Activated CD8-positive, alpha-beta memory T cell treated with anti-CD3 and anti-CD28 coated beads for 4 hours (primary cell): ENCODE results near the gene TRPV4.

Experiments used
- DNase-seq, 2 donors: peaks; one replicate each; pipeline ENCODE4 v3.0.0-alpha.2; 2020; ENCODE audit warnings: low read depth in 2 of 2

The TRPV4 gene

DNA sequence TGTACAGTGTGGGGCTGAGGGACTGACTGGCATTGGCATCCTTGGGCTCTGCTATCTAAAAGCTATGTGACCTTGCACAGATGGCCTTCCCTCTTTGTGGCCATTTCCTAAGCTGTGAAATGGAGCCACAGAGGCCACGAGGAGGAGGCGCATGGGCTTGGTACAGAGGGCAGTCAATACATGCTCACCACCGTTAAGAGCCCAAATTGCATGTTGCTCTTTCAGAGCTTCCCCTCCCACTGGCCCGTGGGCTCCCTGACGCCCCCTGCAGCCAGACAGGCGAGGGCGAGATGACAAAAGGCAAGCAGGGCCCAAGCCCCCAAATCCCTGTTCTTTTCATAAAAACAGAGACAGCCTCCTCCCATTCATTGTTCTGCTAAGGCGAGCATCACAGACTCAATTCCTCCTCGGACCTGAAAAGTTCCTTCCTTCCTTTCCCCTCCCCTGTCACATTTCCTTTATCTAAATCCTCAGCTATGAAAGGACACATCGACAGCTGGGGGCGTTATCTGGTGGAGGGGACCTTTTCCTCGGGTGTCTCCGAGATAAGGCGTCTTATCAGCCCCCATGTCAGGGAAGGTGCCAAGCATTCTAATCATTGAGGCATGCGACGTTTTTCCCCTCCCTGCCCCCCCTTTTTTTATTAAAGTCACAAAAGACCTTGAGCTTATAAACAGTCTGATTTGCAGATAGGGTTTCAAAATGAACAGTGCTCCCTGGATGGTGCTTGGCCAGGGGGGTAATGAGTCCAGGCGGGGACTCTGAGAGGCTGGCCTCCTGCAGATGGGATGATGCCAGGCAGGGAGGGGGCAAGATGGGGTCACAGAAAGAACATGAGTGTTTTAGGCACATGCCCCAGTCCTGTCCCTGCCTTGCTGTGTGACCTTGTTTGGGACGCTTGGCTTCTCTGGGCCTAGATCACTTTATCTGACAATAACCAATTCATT, 93.2 kb downstream of the TRPV4 start:
- no peak for DNase-seq

DNA sequence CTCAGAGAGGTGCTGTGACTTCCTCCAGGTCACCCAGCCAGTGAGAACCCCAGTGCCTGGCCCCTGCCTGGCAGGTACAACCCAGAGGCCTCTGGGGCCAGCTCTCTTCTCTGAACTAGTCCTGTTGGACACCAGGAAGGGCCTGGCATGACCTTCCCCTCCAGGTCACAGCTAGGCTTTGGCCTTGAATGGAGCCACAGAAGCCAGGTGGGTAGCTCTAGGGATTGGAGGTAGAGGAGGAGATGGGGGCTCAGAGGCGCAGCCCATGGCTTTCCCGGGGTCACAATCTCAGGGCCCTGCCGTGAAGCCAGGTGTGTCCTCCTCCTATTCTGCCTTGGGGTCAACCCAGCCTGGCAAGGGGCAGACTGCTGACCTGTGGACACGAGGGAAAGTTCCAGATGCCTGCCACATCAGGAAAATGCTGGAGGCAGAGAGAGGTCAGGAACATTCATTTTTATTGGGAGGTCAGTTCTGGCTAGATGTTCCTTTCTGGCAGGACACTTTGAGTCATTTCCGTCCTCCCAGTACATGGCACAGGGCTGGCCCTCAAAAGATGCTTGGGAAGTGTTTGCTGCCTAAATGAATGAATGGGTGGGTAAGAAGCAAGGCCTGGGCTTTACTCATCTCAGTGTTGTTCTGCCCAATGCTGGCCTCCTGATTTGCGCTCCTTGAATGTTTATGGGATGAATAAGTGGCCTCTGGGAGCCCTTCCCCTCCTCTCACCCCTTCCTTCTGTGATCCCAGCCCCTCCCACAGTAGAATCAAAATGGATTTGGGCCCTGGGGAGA, 94.1 kb downstream of the TRPV4 start:
- no peak for DNase-seq

DNA sequence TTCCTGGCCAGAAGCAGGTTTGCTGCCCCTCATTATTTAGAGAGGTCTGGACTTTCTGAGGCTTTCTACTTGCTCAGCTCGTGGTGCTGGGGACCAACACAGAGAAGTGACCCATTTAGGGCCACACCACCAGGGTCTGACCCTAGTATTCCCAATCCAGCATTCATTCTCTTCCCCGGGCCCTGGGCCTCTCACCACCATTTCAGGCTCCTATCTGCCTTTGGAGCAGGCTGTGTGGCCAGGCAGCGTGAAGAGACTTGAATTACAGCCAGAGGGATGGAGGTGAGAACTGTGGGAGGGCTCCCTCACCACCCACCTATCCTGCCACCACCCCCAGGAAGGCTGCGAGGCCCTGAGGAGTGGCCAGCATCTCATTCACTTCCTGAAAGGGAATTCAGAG, 95.0 kb downstream of the TRPV4 start:
- DNase-seq, result no peak

DNA sequence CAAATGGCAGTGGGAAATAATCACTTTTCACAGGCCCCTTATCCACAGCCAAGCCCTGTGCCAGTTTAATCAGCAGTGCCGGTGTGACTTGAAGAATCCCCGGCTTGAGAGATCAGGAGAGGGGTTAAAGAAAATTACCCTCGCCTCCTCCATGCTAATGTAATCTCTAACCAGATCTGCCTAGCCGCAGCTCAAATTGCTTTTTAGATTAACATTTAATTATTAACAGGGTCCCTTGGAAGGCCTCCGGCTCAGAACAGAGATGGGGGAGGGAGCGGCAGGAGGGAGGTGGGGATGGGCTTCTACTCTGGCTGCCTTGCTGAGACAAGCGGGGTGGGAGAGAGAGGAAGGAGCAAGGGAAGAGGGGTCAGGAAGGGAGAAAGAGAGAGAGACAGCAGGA, 95.6 kb downstream of the TRPV4 start:
- DNase-seq, result no peak

DNA sequence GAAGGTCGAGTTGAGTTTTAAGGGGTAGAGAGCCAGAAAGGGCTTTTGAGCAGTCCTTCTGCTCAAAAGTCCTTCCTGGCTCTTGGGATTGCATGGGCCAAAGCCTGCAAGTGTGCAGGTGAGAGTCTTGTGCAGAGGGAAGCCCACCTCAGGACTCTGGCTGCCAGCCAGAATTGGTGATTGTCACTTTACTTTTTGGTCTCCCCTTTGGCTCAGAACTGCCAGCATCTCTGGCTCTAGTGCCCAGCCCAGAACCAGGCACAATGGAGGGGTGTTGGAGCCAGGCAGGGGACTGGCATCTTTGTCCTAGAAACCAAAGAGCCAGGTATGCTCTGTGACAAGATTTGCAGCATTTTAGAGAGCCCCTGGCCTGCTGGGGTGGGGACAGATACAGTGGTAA, 96.1 kb downstream of the TRPV4 start:
- DNase-seq, result no peak

DNA sequence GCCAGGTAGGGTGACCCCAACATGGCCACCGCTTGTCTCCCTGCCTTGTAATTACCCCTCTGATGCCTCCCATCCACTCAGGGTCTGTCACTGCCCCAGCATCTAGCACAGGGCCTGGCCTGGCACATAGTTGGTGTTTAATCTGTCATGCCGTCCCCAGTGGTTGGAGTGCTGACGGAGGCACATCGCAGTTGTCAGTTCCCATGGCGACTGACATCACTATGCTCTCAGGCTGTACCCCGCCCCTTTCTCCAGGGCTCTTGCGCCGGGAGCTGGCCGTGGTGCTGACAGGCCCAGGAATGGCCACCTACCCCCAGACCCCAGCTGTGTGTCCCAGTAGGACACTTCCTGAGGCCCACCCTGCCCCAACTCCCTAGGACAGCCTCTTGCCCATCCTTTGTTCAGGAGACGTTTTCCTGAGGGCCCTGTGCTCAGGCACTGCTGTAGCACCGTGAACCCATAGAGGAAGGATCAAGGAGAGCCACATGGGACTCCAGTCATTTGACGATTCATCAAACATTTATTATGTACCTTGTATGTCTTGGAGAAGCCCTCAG, 96.6 kb downstream of the TRPV4 start:
- DNase-seq, result no peak

DNA sequence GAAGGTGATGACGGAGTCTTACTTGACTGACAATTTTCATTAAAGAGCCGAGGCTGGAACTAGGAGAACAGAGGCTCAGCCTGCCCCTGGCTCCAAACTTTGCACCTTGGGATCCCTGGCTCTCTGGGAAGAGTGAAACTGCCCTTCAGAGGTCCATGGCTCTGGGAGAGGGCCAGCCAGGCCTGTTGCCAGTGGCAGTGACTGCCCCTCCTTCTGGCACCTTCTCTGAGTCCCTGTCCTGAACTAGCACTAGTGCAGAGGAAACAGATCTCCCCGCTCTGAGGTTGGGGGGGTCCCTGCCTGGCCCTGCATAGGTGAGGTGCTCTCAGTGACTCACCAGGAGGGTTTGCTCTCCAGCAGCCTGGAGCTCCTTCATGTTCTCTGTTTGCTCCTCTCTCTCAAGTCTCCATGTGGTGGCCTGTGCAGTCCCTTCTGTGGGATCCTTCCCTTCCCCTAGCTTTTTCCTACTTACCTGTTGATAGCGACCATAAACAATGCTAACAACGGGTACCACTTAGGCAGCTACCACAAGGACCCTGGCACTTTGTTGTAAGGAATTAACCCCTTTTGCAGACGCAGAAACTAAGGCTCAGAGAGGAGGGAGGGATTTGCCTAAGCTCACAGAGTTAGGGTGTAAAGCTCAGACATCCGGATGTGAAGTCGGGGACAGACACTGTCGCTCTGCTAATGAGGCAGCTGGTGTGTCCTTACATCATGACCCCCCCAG, 97.2 kb downstream of the TRPV4 start:
- no peak for DNase-seq

DNA sequence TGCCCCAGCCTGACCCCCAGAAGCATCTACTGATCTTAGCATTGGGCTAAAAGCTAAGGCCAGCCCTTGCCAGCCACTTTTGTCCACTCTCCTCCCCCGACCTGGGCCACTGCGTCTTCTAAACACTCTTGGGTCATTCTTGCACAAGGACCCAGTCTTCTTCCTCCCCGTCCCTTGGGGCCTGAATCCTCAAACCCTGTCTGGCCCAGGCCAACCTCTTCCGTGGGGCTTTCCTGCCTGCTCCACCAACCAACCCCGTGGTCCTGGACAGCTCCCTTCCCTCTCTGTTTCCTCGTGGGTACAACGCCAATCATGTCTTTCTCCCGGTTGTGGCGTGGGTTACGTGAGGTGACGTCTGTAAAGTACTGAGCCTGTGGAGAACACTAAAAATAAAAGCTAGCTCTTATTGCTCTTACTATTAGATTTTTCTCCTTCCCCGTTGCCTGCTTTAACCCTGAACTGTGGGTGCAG, 98.1 kb downstream of the TRPV4 start:
- no peak for DNase-seq

DNA sequence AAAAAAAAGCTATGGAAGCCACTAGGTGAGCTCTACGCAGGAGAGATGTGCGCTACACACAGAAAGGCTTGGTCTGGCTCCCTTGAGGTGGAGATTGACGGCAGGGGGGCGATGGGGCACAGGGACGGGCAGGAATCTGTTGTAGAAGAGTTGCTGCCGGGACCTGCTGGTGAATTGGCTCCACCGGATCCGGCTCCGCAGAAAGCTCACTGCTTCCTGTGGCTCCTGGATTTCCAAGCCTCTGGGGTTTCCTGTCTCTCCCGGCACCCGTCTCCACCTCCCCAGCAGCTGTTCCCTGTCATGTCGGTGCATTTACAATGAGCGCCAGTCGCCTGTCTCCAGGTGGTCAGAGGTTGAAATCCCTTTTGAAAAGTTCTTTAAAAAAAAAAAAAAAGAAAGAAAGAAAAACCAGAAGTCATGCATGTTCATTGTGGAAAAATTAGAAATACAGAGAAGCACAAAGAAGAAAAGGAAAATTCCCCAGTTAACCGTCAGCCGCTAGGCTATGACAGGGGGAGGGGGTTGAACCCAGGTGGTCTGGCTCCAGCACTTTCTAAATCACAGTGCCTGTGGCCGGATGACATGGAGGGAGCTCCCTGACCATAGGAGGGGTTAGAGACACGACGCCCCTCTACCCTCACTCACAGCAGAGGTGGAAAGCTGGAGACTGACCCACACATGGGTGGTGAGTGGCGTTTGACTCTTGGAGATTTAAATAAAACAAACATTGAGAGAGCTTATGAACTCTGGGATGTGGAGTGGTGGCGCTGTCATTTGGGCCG, 98.8 kb downstream of the TRPV4 start:
- no peak for DNase-seq
